ENCODE data around the gene CPT1B. TPM values are rescaled to one million over a fixed set of nuclear protein-coding genes. Genes with fewer than 3 reads are reported as not detected.
"Not testable (repeated sequence)": the region's sequence is repeated elsewhere in the genome, so short reads cannot be mapped to it uniquely, and the experiment has no call there.

CPT1B gene
- total RNA-seq, 1 experiment from 2014 or later, result 9.0 TPM

DNA sequence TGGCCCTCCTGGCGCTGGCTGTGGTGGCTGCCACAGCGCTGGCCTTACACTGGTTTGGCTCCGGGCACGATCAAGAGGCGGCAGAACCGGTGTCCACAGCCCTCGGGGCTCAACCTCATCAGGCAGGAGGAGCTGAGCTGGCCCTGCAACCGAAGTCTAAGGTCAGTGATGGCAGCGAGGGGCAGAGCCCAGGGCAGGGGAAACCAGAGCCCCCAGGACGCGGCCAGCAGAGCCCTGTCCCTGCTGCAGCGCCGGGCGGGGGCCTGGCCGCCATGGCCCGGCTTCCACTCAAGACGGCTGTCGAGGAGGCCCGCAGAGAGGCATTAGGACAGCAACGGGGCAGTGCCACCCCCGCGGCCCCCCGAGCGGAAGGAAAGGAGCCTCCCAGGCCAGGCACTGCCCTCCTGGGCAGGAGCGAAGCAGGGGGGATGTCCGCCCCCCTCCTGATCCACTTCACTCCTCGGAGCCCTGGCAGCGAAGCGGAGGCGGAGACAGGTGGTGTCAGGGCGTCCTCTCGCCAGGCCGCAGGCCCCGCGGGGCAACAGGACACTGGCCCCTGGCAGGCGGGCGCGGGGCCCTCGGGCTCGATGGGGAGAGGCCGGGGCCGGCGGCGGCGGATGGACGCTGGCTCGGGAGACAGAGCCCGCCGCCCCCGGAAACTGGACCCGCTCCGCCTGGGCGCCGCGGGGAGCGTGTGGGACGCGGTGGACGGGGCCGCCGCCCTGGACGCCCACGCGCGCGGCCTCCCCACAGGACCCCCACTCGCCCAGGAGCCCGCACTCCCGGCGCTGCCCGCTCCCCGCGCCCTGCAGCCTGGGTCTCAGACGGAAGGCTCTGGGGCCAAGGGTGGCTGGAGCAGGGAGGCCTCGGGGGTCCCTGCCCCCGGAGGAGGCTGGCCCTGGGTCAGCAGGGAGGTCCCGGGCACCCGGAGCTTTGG, 31.6 kb downstream of the CPT1B start:
- no peak for DNase-seq (ENCODE audit: low read depth)

DNA sequence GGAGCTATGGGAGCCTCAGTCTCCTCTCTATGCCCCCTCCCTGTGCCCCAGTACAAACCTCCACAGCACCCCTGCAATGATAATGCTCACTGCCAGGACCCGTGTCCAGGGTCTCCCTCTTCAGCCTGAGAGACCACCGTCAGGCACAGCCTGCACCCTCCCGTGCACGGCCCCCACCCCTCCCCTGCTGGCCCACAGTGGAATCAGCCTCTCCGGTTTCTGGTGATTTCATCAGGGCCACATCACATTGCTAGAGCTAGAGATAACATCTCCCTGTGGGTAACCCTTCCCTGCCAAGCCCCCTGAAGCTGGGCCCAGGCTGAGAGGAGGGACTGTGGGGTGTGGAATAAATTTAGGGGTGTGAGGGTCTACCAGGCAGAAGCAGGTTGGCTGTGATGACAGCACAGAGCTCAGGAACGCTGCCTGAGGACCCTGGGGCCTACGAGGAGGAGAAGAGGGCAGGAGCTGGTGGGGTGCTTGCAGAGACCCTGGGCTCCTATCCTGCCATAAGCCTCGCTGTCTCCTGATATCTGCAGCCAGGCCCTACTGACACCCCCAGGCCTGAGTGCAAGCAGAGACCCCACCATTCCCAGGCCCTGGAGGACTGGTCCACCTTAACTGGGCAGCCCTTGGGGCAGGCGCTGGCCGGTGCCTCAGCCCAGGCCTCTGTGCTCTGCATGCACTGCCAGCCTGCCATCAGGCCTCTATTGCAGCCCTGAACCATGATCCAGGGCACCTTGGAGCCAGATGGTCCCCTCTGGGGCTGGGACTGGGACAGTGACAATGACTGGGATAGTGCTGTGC, 32.5 kb downstream of the CPT1B start, which contains the start of gene KLHDC7B:
TSS of gene KLHDC7B (plus strand) at position 378 of the 804 bp plus-strand sequence. CDS start at position 723, 345 bp downstream.
- no peak for DNase-seq (ENCODE audit: low read depth)

DNA sequence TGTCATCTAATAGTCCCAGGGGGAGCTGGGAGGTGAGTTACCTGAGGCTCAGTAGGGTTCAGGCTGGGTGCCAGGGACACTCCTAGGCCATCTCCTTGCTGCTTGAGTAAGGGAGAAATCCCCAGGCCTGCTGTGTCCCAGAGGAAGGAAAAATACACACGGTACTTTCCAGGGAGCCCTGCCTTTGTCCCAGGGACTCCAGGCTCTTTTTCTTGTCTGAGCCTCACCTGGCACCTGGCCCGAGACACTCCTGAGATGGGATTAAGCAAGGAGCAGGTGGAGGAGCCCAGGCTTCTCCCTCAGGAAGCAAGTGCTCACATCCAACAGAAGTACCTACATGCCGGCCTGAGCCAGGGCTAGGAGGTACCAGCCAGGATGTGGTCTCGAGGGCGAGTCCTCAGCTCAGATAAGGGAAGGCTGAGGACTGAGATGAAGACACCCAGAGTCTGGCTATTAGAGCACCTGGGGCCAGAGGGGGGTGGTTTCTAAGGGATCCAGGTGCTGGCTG, 33.4 kb downstream of the CPT1B start:
- no peak for DNase-seq (ENCODE audit: low read depth)

DNA sequence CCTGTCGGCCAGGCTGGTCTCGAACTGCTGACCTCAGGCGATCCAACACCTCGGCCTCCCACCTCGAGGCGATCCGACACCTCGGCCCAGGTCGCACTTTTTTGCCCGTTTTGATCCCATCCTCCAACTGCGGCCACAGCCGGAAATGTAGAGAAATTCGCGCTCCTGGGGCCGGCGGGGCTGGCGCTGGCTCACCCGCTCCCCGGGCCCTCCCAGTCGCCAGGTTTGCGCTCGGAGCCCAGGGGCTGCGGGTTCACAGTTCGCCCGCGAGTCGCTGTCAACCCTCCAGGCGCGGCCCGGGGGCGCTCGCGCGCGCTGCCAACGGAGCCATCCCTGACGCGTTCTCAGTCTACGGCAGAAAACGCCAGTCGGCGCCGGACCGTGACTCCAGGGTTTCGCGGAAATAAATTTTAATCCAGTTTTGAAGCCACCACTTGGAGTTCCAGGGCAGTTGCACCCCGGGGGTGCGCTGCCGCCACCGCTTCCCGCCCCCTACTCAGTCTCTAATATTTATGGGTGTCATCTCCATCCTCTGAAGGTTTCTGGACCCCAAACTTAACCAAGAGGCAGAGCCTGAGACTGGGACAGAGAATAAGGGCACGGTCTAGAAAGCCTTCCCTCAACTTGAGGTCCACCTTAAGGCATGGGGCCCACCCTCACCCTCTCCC, 34.0 kb downstream of the CPT1B start:
- DNase-seq (ENCODE audit: low read depth), result peak; percentile 40

DNA sequence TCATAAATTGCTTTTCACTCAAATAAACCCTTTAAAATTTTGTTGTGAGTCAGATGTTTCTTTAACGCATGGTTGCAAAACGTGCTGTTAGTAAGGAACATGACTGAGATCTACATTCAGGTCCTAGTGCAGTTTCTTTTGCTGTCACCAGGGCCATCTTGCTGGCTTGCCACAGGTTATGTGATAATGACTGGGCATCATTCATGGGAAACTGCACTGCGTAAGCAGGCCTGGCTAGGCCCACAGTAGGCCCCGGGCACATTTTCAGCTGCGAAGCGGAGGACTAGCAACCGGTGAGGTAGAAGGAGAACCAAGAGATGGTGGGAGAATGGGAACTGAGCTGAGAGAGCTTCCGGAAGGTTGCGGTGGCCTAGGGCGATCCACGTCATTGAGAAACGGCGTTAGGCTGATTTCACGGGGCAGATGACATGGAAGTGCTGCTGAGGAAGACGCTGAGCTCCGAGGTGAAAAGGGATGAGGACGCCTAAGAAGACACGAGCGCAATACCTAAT, 35.8 kb downstream of the CPT1B start:
- no peak for DNase-seq (ENCODE audit: low read depth)

DNA sequence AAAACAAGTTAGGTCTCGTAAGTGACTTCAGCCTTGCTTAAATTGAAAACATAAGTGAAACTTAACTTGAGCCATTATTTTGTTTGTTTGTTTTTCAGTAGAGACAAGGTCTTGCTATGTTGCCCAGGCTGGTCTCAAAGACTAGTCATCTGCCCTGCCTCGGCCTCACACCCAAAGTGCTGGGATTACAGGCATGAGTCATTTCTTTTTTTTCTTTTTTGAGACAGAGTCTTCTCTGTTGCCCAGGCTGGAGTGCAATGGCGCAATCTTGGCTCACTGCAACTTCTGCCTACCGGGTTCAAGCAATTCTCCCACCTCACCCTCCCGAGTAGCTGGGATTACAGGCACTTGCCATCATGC, 36.6 kb downstream of the CPT1B start:
- DNase-seq (ENCODE audit: low read depth), result peak; percentile 75

DNA sequence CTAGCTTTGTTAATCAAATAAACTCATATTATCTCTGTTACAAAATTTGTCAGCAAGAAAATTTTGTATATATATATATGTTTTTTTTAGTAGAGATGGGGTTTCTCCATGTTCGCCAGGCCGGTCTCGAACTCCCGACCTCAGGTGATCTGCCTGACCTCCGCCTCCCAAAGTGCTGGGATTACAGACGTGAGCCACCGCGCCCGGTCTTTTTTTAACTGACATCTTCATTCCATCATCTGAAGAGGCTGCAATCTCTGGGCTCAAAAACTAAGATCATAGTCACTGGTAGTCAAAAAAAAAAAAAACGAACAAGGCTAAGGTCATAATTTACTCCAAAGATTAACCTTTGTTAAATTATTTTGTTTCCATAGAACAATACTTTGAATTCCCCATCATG, 37.8 kb downstream of the CPT1B start:
- DNase-seq (ENCODE audit: low read depth), result no peak

DNA sequence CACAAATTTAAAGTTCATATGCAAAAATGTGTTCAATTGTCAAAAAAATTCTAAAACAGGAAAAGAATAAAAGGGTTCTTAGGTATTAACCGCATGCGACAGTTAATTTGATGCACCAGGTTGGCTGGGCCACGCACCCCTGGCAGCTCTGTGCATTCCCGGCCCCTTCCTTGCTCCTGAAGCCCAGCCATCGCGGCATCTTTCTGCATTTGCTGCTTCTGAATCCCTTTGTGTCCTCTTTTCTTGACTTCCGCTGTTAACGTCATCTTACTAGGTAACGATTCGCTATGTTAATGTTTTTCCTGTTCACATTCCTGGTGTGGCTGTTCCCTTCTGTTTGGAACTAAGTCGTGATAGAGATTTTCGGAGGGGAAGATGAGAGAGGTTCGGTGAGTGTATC, 40.5 kb downstream of the CPT1B start:
- DNase-seq (ENCODE audit: low read depth), result no peak

DNA sequence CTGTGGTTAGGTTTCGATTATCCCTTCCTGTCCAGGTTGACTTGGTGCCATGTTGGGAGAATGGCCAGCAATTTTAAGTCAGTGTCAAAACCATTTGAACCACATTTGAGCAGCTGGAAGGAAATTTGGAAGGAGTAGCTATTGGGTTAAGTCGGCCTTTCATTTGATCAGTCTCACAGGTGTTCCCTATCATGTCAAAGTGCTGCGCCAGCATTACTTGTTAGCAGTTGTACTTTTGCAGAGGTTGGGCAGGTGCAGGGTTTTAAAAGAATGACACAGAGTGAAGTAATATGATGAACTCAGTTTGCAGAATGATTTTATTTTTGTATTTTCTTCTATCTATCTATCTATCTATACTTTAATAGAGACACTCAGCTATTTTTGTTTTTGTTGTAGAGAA, 42.0 kb downstream of the CPT1B start:
- no peak for DNase-seq (ENCODE audit: low read depth)

DNA sequence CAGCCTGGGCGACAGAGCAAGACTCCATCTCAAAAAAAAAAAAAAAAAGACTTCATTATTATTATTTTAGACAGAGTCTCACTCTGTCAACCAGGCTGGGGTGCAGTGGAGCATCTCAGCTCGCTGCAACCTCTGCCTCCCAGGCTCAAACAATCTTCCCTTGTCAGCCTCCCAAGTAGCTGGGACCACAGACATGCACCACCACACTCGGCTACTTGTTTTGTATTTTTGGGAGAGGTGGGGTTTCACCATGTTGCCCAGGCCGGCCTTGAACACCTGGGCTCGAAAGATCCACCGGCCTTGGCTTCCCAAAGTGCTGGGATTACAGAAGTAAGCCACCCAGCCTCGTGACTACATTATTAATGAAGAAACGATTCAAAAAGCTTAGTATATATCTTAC, 43.1 kb downstream of the CPT1B start:
- DNase-seq (ENCODE audit: low read depth), result no peak

DNA sequence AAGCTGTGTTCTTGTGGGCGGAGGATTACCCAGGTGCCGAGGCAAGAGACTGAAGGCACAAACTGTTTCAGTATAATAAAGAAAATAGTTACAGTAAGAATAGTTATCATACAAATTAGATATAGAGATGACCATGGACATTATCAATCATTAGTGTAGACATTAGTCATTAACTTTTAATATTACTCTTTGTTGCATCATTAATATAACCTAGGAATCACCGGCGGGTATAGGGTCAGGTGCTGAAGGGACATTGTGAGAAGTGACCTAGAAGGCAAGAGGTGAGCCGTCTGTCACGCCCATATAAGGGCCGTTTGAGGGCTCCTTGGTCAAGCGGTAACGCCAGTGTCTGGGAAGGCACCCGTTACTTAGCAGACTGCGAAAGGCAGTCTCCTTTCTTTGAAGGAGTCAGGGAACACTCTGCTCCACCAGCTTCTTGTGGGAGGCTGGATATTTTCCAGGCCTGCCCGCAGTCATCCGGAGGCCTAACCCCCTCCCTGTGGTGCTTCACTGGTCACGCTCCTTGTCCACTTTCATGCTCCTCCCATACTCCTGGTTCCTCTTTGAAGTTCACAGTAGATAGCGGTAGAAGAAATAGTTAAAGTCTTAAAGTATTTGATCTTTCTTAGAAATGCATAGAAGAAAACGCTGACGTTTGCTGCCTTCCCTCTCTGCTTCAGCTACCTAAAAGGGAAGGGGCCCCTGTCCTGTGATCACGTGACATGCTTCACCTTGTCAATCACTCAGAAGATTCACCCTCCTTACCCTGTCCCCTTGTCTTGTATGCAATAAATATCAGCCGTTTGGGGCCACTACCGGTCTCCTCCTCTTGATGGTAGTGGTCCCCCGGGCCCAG, 44.1 kb downstream of the CPT1B start:
- not testable (repeated sequence) for DNase-seq (ENCODE audit: low read depth)

DNA sequence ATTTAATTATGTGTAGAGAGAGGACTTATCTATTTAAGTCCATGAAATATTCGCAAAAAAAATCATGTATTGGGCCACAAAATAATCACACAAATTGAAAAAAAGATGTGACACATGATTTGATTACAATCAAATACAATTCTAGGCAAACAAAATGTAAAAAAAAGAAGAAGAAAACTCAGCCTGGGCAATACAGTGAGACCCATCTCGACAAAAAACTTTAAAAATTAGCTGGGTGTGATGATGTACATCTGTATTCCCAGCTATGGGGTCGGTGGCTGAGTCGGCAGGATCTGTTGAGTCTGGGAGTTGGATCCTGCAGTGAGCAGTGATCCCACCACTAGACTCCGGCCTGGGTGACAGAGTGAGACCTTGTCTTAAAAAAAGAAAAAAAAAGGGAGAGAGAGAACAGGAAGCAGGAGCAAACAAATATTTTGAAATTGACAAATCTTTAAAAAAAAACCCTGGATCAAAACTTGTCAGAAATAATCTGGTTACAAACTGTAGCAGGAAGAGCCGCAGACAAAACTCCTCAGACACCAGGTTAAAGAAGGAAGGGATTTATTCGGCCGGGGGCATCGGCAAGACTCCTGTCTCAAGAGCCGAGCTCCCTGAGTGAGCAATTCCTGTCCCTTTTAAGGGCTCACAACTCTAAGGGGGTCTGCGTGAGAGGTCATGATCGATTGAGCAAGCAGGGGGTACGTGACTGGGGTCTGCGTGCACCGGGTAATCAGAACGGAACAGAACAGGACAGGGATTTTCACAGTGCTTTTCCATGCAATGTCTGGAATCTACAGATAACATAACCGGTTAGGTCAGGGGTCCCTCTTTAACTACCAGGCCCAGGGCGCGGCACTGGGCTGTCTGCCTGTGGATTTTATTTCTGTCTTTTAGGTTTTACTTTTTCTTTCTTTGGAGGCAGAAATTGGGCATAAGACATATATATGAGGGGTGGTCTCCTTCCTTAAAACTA, 45.1 kb downstream of the CPT1B start:
- no peak for DNase-seq (ENCODE audit: low read depth)

DNA sequence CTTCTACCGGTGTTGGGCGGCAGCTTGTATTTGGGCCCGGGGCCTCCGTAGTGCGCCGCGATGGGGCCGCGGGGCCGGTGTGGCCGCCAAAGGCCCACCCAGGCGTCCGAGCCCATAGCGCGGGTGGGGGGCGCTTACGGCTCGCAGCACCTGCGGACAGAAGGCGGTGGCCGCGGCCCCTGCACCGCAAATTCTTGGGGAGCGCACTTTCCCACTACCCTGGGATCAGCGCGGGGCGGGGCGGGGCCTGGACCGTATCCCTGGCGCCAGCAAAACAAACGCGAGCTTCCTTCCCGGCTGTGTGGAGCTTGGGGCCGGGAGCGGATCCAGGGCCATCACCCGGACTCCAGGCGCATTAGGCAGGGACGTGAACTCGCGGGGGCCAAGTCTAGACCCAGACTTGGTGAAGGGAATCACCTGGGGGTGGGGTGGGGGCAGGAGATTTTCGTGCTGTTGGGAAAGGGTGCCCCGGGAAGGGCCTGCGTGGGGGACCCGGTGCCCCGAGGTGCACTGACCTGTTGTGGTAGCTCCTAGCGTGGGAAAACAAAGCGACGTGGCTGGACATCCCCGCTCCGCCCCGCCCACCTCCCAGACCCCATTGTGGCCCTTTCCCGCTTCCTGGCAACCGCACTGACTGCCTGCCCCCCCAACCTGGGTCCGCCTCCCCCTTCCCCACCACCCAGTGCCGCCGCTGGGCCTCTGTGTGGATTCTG, 46.1 kb downstream of the CPT1B start:
- DNase-seq (ENCODE audit: low read depth), result no peak

DNA sequence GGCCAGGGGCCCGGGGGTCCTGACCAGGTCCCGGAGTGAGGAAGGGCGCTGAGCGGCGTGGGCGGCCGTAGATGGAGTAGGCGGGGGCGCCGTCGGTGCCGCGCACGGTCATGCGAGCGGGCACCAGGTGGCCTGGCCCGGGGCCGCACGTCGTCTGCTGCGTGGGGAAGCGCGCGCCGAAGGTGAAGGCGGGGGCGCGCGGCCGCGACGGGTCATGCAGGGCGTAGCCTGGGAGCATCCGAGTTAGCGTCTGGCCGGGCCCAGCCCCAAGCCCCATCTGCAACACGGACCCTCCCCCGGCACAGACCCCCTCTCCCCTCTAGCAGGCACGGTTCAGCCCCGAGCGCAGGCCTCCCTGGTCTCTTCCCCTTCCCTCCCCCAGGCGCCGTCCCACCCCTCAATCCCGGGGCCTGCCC, 46.7 kb downstream of the CPT1B start:
- no peak for DNase-seq (ENCODE audit: low read depth)

DNA sequence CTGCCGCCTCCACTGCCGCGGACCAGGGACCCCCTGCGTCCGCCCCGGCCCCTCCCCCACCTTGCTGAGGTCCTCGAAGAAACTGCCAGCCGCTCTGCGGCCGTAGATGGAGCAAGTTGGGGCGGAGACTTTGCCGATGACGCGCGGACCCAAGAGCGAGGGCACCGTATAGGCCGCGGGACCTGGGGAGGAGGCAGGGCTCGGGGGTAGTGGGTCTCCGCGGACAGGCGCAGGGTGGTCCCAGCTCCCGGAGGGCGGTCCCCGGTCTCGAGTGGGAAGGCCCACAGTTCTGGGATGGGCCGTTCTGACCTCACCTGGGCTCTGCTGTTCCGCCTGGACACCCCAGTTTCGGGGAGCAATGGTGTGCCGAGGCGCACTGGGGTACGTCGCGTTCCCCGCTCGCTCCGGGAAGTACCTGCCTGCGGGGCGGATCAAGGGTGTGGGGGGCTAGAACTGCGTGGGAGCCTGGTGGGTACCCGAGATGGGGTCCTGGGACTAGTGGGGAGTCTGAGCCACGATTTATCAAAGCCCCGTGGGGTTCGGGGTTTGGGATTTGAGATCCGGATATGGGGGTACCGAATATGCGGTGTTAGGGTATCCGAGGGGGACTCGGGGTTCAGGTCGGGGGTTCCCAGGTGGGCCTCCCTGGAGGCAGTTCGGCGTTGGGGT, 47.2 kb downstream of the CPT1B start:
- DNase-seq (ENCODE audit: low read depth), result peak; percentile 55

DNA sequence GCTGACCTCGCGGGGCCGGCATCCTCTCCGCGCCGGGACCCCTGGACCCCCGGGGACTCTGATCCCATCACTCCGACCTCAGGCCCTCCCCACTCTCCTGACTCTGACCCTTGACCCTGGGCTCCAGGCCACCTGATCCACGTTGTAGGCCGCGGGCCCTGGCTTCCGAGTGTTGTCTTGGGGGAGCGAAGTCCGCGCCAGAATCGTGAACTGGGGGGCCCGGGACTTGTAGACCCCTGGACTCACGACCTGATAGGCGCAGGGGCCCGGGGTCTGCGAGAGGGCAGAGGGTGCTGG, 47.7 kb downstream of the CPT1B start:
- DNase-seq (ENCODE audit: low read depth), result no peak

DNA sequence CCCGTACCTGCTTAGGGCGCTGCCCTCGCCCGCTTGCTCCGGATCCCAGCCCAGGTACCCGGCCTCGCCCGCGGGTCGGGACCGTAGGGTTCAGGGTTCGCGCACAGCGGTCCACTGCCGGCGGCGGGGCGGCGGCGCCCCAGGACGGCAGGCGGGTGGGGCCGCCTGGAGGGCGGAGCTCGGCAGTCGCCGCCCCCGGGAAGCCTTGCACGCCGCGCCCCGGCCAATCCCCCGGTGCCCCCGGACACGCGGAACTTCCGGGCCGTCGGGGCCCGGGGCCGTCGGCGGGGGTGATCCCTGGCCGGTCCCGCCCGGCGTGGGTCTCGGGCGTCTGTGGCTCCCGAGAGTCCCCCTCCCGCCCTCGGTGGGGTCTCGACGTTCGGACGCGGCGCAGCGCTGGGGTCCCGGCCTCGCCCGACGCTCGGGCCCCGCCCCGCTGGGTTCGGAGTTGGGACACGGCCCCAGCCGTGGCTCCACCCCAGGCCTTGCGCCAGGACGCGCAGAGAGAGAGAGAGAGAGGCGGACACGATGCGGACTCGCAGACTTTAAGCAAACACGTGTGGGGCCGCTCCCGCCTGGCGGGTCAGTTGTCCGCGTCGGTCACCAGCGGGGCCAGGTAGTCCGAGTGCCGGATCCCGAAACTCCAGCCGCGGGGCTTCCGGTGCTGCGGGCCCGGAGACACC, 48.2 kb downstream of the CPT1B start, which contains the start of gene TYMP:
TSS of gene TYMP (minus strand) at position 116 of the 683 bp plus-strand sequence. CDS start 303 bp downstream, outside the sequence.
- peak; percentile 43 for DNase-seq (ENCODE audit: low read depth)
